ENCODE data around the gene MGRN1.

Gene MGRN1

GRCh38 chr16:4606354-4606753 is 18.3 kb upstream of the MGRN1 start:
- DNase-seq = no peak

- no peak for DNase-seq
These were observed 16.6 kb upstream of the MGRN1 start for GRCh38 chr16:4607841-4608703.

- no peak for DNase-seq
These were observed 16.0 kb upstream of the MGRN1 start for GRCh38 chr16:4608704-4608980.

GRCh38 chr16:4609200-4610010 is 15.2 kb upstream of the MGRN1 start:
- no peak for DNase-seq

GRCh38 chr16:4610011-4611005 is 14.3 kb upstream of the MGRN1 start:
- DNase-seq = no peak

GRCh38 chr16:4611337-4612021 is 13.1 kb upstream of the MGRN1 start:
- DNase-seq = no peak

GRCh38 chr16:4612474-4612931 is 12.1 kb upstream of the MGRN1 start:
- DNase-seq = no peak

- no peak for DNase-seq
These were observed 11.5 kb upstream of the MGRN1 start for GRCh38 chr16:4612977-4613635.

GRCh38 chr16:4613636-4614570 is 10.7 kb upstream of the MGRN1 start:
- no peak for DNase-seq

- peak; percentile 26 to 47 for DNase-seq
These were observed 9.8 kb upstream of the MGRN1 start, which contains the start of gene UBALD1 for GRCh38 chr16:4614571-4615383. TSS of gene UBALD1 (minus strand) at chr16:4614888. CDS start at chr16:4614797, 91 bp downstream.

GRCh38 chr16:4615384-4616046 is 9.1 kb upstream of the MGRN1 start:
- DNase-seq = no peak

GRCh38 chr16:4616047-4616811 is 8.4 kb upstream of the MGRN1 start:
- DNase-seq = peak; percentile 97 to 99

GRCh38 chr16:4617880-4618279 is 6.7 kb upstream of the MGRN1 start:
- DNase-seq = no peak

- DNase-seq = no peak
These were observed 5.8 kb upstream of the MGRN1 start for GRCh38 chr16:4618645-4619418.

- DNase-seq = no peak
These were observed 1.0 kb upstream of the MGRN1 start for GRCh38 chr16:4623593-4623992.

GRCh38 chr16:4624827-4625559 is 367 bp downstream of the MGRN1 start:
- DNase-seq = no peak
